ENCODE data around the gene NFYC.

GRCh38 chr1:40776236-40777072, 85.0 kb downstream of the NFYC start:
- no peak for TF ChIP-seq EZH2phosphoT487 (IDR thresholded peaks at IDR 0.05; ENCODE audit: borderline replicate concordance)
- no peak for TF ChIP-seq CTCF (conservative IDR thresholded peaks at IDR 0.05; ENCODE audit: low read length)
